GM15510 (cell line): ENCODE measurements around the gene MAST3.

Source experiments
- POLR2A ChIP-seq: IDR thresholded peaks from 3 replicates; pipeline ENCODE4 v1.6.1; 2011; ENCODE audit warnings: borderline replicate concordance; ENCODE audit not compliant: insufficient read length; ENCODE audit errors: extremely low read depth

MAST3 gene

DNA sequence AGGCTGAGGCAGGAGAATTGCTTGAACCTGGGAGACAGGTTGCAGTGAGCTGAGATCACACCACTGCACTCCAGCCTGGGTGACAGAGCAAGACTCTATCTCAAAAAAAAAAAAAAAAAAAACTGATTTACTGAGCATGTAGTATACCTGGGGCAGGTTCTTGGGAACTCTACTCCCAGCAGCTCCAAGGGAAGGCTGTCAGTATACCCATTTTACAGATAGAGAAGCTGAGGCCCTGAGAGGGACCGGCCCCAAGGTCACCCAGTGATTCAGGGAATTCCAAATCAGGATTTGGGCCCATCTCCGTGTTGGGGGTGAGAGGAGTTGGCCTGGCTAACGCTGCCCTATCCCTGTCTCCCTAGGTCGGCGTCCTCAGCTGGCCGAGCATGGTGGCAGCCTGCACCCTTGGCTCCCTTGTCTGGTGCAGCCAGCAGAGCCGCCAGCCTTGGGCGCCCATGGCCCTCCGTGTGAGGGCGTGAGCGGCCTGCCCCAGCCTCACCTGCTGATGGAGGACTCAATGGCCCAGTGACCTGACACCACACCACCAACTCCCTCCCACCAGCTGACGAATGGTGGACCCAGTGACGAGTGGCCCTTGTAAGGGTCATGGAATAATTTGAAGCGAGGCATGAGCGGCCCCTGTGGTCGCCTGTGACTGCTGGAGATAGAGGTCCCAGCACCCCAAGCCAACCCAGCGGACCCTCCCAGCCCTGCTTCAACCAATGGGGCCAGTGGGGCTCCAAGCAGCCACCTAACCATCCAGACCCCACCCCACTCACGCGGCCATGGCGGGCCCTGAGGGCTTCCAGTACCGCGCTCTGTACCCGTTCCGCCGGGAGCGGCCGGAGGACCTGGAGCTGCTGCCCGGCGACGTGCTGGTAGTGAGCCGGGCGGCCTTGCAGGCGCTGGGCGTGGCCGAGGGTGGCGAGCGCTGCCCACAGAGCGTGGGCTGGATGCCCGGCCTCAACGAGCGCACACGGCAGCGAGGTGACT is 57.8 kb downstream of the MAST3 start:
- no peak for TF ChIP-seq POLR2A

GRCh38 chr19:18156268-18156667 is 58.7 kb downstream of the MAST3 start:
- no peak for TF ChIP-seq POLR2A

DNA sequence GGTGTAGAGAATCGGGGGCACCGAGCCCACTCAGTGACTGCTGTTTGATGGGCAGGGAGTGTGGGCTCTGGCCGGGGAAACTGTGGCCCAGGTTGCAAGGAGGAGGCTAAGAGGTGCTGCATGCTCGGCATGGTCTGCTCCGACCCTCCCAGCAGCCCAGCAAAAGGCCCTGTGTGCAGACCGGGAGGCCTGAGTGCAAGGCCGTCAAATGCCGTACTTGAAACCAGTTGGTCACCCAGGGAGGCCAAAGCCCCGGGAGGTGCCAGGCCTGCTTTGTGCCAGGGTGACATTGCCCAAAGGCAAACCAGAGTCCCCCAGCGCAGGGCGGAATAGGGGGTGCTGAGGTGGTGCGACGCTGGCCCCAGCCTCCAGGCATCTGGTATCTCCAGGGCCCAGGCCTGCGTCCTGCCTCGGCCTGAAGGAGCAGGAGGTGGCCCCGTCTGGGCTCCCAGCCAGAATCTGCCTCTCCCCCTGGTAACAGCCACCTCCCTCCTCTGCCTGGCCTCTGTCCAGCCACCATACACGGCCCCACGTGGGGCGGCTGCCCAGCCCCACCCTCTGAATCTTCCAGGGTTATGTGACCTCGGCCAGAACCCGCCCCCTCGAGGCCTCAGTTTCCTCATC is 59.4 kb downstream of the MAST3 start:
- TF ChIP-seq POLR2A, result no peak

GRCh38 chr19:18157465-18158063 is 60.0 kb downstream of the MAST3 start:
- no peak for TF ChIP-seq POLR2A

DNA sequence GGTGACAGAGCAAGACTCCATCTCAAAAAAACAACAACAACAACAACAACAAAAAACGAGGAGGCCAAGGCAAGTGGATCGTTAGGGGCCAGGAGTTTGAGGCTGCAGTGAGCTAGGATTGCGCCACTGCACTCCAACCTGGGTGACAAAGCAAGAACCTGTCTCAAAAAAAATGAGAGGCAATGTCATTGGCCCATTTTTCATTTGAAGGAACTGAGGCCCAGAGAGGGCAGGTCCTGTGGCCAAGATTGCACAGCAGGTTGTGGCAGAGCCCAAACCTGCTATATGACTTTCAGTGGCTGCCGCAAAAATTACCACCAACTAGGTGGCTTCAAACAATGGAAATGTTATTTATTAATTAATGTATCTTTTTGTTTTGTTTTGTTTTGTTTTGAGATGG is 60.9 kb downstream of the MAST3 start:
- no peak for TF ChIP-seq POLR2A

GRCh38 chr19:18159810-18160209 is 62.2 kb downstream of the MAST3 start:
- no peak for TF ChIP-seq POLR2A

DNA sequence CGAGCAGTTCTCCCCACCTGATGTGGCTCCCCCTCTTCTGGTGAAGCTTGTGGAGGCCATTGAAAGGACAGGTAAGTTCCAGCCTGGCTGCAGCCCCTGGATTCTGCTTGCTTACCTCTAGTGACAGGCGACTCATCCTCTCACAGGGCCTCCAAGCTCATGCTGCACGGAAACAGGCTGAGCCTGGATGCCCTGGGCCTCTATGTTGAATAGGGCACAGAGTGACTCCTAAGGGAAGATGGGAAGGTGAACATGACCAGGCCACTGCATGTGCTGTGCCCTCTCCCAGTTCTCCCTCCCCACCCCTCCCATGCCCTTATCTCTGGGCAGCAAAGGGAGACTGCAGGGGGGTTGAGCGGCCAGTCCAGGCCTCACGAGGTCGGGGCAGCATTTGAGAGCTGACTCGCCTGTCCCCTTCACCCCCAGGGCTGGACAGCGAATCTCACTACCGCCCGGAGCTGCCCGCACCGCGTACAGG is 63.0 kb downstream of the MAST3 start:
- TF ChIP-seq POLR2A, result no peak

DNA sequence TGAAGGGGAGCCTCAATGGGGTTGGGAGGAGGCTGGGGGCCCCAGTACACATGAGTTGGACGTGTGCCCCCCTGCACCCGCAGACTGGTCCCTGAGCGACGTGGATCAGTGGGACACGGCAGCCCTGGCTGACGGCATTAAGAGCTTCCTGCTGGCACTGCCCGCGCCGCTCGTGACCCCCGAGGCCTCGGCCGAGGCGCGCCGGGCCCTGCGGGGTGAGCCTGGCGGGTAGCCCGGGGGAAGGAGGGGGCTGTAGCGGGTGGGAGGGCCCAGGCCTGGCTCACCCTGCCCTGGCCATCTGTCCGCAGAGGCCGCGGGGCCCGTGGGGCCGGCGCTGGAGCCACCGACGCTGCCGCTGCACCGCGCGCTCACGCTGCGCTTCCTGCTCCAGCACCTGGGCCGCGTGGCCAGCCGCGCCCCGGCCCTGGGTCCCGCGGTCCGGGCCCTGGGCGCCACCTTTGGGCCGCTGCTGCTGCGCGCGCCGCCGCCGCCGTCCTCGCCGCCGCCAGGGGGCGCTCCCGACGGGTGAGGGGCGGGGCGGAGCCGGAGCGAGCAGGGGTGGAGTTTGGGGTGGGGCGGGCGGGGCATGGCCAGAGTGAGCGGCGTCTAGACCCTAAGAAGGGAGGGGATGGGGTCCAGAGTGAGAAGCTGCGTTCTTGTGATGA is 63.5 kb downstream of the MAST3 start:
- TF ChIP-seq POLR2A, result peak; percentile 65

DNA sequence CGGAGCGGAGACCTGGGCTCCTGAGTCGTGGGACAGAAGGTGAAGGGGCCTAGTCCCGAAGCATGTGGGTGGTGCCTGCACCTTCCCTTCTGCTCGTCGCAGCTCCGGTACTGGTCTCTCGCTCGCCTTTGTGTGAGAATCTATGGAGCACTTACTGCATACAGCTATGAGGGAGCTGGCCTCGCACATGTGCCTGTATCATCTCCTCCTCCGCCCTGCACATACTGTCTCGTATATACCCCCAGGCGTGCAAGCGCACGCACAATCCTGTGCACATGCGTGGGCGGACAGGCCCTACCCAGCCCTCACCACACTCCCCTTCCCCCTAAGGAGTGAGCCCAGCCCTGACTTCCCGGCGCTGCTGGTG is 64.0 kb downstream of the MAST3 start:
- no peak for TF ChIP-seq POLR2A

DNA sequence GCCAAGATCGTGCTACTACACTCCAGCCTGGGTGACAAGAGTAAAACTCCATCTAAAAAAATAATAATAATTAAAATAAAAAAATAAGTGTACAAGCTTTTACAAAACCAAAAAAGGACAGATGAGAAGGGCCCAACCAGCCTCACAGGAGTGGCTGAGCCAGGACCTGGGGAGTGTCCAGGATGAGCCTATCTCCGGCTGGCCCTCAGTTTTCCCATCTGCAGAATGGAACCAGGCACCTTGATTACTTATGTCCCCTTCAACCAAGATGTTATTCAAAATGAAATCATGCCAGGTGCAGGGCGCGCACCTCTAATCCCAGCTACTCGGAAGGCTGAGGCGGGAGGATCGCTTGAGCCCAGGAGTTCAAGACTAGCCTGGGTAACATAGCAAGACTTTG is 66.5 kb downstream of the MAST3 start:
- TF ChIP-seq POLR2A, result no peak

GRCh38 chr19:18165794-18166544 is 68.4 kb downstream of the MAST3 start:
- TF ChIP-seq POLR2A, result no peak

GRCh38 chr19:18167011-18167410 is 69.4 kb downstream of the MAST3 start:
- TF ChIP-seq POLR2A, result no peak

DNA sequence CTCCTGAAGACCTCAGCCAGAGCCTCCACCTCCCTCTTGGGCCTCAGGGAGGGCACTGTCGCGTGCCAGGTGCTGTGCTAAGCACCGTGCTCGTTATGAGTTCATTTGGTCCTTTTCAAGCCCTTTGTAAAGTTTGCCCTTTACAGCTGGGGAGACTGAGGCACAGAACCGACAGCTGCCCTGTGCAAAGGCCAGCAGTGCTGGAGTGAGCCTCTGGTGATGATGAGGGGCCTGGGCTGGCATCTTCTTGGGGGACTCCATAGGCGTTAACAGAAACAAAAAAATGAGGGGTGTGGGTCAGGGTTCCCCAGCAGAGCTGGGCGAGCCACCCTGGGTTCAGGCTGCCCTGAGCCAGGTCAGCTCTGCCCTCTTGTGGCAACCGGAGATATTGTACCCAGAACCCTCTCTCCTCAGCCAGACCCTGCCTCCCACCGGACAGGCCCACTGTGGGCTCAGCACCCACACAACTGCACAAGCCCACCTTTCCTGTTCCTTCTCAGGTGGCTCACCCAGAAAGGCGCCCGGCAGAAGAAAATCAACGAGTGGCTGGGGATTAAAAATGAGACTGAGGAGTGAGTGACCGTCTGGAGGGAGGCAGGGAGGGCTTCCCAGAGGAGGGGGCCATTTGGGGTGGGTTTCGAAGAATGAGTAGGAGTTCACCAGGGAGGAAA is 70.5 kb downstream of the MAST3 start:
- TF ChIP-seq POLR2A, result no peak
